ENCODE results near the gene MMUT.
"Not testable (repeated sequence)": the region's sequence is repeated elsewhere in the genome, so short reads cannot be mapped to it uniquely, and the experiment has no call there.

Gene MMUT

DNA sequence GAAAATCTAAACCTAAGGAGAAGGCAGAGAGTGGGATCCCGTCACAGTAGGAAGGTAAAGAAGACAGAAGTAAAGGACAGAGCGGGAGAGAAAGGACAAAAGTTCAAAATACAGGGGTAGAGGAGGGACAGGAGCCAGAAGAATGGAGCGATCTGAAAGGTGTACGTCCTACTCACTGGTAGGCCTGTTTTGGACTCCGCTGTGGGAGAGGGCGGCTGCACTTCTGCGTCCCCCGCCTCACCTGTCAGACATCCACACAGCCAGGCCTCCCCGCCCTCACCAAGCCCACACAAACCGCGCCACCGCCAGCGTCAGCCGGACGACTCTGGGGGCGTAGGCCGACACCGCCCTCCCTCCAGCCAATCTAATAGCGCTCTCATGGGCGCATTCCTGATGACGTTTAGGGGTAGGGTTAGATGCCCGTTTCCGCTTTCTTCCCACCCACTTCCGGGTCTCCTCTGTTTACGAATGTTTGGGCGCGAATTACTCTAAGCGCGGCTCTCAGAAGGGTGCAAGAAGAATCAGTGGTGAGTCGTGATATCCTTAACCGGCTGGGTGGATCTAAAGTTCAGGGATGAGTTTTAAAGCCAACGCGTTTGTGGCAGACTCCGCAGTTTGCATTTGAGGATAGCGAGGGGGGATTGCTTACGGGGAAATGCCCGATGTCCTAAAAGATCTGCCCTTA lies at the start of gene MMUT, which contains the start of gene CENPQ:
Gene MMUT (minus strand): TSS at position 327 of the 685 bp plus-strand sequence. CDS start 3,787 bp downstream, outside the sequence.
Gene CENPQ (plus strand): TSS at position 444 of the 685 bp plus-strand sequence. CDS start 6,807 bp downstream, outside the sequence.
- peak; percentile 96 for DNase-seq

DNA sequence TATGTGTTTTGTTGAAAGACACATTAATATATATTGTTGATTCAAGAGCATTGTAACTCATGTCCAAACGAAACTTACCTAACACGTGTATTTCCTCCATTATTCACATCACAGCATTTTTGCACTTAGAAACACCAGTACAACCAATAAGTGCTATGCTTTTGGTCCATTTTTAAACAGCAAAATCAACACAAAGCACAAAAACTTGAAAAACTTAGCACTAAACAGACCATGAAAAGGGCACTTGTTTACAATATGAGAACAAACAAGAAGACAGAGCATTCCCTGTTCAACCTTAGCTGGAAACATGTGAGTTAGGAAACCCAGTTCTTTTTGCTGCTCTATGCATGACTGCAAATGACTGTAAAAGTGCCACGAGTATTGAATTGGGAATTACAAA lies 46.3 kb upstream of the MMUT start:
- no peak for DNase-seq

DNA sequence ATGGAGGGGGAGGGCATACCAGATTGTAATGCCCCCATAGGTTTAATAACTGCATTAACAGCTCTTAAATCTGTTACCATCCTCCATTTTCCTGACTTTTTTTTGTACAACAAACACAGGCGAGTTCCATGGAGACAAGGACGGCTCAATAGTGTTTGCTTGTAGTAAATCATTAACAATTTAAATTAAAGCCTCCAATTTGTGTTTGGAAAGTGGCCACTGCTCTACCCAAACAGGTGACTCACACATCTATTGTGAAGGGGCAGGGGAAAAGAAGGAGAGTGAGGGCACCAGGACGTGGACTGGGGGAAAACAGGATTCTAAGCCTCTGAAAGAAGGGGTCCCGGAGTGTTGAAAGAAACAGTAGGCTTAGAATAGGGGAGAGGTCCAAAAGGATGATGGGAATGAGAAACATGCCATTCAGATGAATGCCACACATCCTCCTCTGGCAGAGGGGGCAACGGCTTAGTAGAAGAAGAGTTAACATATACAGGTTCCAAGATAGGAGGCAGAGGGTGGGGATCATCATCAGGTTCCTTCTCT lies 43.6 kb upstream of the MMUT start:
- DNase-seq = no peak

DNA sequence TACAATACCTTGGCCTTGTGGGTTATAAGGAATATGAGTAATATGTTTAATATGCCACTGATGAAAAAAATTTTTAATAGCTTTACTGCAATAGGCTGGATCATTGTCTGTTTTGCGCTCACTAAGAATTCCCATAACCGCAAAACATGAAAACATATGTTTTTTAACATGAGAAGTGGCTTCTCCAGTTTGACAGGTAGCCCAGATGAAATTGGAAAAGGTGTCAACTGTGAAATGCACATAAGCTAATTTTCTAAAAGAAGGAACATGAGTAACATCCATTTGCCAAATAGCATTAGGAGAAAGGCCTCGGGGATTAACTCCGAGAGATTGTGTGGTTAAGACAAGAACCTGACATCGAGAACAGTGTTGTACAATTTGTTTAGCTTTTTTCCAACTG lies 41.6 kb upstream of the MMUT start:
- no peak for DNase-seq

DNA sequence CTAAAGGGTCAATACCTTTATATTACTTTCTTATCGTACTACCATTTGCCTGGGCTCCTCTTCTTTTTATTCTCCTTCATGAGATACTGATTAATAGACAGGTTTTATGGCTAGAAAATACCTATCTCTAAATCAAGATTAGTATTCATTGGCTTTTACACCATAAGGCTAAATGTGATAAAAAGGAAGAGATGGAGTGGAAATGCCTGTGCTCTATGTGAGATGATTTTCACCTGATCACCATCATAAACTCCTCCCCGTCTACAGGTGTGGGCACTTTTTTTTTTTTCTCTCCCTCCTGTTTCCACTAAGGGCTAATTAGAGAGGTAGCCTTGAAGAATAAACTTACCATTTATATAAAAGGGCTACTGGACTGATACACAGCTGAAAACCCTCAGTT lies 36.6 kb upstream of the MMUT start, which contains the start of gene GLYATL3:
Gene GLYATL3 (plus strand): TSS at position 301 of the 400 bp plus-strand sequence. CDS start 12,068 bp downstream, outside the sequence.
- DNase-seq = no peak

DNA sequence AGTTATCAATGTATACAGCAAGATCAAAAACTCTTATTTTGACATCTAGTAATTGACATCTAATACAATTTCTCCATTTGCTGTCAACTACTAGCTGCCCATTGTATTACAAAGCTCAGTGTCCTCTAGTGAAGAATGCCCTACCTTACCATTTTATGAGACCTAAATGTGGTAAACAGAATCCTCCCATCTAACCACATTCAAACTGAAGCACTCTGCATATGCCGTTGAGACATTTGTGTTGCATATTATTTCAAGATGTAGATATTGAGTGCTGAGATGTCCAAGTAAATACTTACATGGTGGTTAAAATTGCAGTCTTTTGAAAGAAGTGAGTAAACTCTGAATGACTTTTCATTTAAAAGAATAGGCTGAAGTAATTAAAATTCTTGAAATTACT lies 36.1 kb upstream of the MMUT start:
- no peak for DNase-seq

DNA sequence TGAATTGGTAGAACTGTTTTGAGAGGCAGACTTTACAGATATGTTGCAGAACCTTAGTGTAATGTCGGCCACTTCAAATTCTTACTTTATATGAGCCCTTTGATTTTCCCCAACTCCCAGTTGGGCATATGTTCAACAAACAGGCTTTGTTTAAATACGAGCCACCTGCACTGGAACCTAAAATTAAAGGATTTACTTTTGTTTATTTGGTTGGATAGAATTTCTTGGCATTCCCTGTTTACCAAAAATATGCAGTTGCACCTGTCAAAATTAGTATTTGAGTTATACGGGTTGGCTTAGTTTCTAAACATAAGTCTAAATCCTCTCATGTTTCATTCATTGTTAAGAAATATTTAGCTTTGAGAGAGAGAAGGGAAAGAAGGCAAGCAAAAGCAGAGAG lies 34.3 kb upstream of the MMUT start:
- no peak for DNase-seq

DNA sequence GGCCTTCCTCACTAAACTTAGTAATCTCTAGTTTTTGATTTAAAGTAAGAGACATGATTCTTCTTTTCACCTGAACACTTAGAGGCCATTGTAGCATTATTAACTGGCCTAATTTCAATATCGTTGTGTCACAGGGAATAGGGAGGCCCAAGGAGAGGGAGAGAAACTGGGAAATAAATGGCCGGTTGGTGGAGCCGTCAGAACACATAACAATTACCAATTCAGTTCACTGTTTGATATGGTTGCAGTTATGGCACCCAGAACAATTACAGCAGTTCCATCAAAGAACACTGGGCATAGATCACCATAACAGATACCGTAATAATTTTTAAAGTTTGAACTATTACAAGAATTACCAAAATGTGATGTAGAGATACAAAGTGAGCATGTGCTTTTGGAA lies 27.6 kb upstream of the MMUT start:
- no peak for DNase-seq

DNA sequence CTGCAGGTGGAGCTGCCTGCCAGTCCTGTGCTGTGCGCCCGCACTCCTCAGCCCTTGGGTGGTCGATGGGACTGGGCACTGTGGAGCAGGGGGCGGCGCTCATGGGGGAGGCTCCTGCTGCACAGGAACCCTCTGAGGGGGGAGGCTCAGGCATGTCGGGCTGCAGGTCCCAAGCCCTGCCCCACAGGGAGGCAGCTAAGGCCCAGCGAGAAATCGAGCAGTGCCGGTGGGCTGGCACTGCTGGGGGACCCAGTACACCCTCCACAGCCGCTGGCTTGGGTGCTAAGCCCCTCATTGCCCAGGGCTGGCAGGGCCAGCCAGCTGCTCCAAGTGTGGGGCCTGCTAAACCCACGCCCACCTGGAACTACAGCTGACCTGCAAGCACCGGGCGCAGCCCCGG lies 20.3 kb upstream of the MMUT start:
- DNase-seq = not testable (repeated sequence)

DNA sequence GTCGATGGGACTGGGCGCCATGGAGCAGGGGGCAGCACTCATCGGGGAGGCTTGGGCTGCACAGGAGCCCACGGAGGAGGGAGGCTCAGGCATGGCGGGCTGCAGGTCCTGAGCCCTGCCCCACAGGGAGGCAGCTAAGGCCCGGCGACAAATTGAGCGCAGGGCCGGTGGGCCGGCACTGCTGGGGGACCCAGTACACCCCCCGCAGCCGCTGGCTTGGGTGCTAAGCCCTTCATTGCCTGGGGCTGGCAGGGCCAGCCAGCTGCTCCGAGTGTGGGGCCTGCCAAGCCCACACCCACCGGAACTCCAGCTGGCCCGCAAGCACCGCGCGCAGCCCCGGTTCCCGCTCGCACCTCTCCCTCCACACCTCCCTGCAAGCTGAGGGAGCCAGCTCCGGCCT lies 18.8 kb upstream of the MMUT start:
- not testable (repeated sequence) for DNase-seq

DNA sequence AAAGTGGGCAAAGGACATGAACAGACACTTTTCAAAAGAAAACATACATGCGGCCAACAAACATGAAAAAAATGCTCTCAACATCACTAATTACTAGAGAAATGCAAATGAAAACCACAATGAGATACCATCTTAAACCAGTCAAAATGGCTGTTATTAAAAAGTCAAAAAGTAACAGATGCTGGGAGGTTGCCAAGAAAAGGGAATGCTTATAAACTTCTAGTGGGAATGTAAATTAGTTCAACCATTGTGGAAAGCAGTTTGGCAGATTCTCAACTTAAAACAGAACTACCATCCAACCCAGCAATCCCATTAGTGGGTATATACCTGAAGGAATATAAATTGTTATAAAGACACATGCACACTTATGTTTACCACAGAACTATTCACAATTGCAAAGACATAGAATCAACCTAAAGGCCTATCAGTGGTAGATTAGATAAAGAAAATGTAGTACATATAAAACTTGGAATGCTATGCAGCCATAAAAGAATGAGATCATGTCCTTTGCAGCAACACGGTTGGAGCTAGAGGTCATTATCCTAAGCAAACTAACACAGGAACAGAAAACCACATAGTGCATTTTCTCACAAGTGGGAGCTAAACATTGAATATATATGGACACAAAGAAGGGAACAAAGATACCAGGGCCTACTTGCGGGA lies 16.4 kb upstream of the MMUT start:
- no peak for DNase-seq

DNA sequence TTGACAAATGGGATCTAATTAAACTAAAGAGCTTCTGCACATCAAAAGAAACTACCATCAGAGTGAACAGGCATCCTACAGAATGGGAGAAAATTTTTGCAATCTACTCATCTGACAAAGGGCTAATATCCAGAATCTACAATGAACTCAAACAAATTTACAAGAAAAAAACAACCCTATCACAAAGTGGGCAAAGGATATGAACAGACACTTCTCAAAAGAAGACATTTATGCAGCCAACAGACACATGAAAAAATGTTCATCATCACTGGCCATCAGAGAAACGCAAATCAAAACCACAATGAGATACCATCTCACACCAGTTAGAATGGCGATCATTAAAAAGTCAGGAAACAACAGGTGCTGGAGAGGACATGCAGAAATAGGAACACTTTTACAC lies 13.5 kb upstream of the MMUT start:
- DNase-seq = not testable (repeated sequence)

DNA sequence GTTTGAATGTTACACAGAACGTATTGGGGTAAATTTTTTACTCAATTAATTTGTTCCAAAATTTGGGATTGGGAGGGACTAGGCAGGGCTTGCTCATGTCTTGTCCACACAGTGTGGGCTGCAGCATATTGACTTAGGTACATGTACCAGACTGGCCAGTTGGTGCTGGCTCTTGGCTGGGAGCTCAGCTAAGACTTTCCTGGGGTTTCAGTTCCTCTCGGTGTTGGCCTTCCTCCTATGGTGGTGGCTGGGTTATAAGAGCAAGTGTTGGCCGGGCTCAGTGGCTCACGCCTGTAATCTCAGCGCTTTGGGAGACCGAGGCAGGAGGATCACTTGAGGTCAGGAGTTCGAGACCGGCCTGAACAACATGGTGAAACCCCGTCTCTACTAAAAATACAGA lies 5.0 kb upstream of the MMUT start:
- no peak for DNase-seq

DNA sequence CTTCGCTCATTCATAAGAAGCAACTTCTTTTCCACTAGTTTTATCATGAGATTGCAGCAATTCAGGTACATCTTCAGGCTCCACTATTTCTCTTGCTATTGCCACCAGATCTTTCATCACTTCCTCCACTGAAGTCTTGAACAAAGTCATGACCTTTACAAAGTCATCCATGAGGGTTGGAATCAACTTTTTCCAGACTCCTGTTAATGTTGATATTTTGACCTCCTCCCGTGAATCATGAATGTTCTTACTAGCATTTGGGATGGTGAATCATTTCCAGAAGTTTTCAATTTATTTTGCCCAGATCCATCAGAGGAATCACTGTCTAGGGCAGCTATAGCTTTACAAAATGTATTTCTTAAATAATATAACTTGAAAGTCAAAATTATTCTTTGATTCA lies 1.6 kb upstream of the MMUT start:
- DNase-seq = peak; percentile 53

DNA sequence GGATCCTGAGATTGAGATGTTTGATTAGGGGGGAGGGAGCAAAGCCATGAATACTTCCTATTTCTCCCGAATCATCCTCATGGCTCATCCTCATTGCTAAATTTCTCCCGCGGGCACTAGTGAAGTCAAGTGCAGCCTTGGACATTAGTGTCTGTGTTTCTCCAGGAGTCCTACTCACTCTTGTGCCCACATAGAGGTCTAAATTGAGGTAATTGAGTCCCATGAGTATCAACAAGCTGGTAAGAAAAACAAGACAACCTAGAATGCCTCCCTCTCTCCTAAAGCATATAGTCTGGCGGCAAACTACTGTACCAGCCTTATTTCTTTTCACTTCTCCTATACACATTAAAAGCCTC lies 537 bp upstream of the MMUT start:
- peak; percentile 3 for DNase-seq

DNA sequence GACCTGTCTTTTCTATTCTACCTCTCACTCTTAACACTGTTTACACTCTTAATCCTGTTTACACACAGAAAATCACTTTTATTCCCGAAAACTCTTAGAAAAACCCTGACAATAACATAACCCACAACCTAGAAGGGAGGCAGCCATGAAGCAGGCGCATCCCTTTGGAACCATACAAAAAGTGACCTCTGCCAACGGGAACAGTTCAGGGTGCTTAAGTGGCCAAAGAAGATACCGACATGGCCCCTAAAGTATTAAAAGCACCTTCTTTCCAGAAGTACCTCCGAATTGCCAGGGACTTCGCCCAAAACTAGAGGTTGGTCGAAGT lies 490 bp downstream of the MMUT start:
- no peak for DNase-seq

DNA sequence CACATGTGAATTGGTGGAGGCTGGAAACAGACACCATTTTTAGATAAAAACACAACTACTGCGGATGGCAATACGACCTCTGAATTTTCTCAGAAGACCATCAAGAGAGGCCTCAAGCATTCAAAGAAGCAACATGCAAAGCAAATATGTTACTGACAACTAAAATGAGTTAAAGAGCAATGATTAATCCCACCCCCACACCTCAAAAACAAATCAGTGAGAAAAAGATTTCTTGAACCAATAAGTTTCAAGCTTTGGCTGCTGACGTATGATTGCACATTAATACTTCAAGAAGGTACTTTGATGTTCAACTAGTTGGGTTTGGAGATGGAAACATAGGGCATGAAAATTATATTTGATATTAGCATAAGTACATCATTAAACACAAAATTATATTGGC lies 982 bp downstream of the MMUT start:
- no peak for DNase-seq

DNA sequence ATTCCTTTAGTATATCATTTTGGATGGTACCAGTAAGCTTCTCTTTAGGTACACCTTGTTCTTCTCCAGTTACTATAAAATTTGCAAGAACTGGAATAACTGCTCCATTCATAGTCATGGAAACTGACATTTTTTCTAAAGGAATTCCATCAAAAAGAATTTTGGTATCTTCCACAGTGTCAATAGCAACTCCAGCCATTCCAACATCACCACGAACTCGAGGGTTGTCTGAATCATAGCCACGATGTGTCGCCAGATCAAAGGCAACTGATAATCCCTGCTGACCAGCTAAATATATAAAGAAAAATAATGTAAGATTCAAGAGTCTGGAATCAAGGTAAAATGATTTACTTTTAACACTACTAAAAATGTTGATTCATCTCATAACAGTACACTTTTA lies 5.3 kb downstream of the MMUT start:
- DNase-seq = peak; percentile 7

DNA sequence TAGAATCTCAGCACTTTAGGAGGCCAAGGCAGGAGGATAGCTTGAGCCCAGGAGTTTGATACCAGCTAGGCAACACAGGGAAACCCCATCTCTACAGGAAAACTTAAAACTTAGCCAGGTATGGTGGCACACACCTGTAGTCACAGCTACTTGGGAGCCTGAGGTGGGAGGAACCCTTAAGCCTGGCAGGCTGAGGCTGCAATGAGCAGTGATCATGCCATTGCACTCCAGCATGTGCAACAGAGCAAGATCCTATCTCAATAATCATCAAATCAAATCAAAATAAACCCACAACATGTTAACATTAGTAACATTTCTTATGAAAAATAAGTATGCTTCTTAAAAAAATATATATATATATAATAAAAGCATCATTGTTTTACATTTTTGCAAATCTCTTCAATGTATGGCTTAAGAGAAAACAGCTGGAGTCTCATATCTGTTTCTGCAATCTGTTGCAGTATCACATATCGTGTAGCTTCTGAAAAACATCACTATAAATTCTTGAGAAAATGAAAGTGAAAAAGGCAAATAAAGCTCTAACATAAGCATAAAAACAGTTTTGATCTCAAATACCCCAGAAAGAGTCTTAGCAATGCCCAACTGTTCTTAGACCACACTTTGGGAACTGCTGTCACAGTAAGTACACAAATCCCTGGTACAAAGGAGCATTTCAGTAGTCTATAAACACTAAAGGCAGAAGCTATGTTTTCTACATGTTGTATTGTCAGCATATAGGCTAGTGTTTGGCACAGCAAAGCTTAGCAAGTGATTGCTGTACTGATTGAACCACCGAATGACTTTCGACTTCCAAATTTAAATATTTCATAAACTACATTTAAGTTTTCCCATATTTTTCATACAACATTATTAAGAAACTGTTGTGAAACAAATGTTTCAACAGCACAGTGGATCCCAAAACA lies 8.0 kb downstream of the MMUT start:
- DNase-seq = no peak

DNA sequence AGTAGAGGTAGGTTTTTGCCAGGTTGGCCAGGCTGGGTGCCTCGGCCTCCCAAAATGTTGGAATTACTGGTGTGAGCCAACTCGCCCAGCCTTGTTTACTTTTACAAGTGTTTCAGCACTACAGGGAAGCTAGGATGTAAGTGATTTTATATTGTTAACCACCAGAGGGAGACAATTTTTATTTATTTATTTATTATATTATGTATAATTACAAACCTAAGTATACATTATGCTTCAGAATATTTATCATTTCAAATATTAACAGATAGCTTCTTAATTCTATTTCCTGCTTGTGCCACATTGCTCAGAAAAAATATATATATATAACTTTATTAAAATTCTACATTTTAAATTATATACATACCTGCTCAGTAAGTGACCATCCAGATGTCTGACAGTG lies 9.8 kb downstream of the MMUT start:
- DNase-seq = peak; percentile 37

DNA sequence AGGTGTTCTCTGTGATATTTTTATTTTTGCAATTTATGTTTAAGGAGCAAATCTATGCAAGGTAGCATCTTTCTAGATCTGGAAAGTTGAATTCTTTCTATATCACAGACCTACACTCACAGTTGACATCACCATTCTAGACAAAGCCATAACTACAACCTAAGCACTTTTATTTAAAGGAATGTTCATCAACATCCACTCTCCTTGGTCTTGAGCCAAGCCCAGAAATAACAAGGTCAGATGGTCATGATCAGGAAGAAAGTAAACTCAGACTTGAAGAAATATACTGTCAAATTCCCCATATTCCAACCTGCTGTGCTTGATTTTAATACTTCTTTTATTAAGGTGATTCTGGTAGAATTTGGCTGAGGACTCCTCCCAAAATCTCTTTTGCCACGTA lies 32.2 kb downstream of the MMUT start:
- DNase-seq = no peak

DNA sequence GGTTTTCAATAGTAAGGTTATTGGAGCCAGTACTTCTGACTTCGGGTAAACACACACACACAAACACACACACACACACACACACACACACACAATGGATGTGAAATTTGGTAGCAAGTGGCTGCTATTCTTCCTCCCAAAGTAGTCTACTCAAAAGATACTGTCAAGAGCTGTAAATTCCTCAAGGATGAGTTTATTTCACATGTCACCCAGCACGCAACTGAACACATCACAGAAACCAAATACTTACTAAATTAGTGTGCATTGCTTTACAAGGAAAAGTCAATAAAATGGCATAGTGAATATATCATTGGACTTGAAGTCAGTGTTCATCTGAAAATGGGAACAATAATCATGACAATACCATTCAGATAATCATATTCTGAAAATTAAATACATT lies 32.9 kb downstream of the MMUT start:
- peak; percentile 70 for DNase-seq

DNA sequence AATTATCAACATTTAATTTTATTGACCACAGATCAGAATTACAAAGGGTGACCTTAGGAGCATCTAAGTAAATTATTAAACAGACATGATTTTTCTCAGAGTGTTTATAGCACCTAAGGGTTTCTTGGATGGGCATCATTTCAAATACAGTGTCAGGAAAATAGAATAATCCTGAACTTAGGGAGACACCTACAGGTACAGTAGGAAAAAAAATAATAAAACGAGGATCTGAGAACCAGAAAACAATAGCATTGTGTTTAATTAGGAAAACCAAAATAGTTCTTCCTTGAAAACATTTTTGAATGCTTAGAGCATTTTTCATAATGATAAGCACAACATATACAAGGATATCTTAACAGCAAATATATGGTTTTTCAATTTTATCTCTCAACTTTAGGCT lies 39.2 kb downstream of the MMUT start:
- peak; percentile 47 for DNase-seq
